ENCODE data around the gene CDH22. TPM values are rescaled to one million over a fixed set of nuclear protein-coding genes. Genes with fewer than 3 reads are reported as not detected.
A peak's percentile ranks its signal among the peaks of the same experiment; 100 is the strongest.

Gene CDH22
- total and polyA plus RNA-seq, 9 of the 15 experiments (the other 6 are each of a cell fraction or from before 2014, with no cell fraction given), result 0.07 to 0.08 TPM; not detected in 7

DNA sequence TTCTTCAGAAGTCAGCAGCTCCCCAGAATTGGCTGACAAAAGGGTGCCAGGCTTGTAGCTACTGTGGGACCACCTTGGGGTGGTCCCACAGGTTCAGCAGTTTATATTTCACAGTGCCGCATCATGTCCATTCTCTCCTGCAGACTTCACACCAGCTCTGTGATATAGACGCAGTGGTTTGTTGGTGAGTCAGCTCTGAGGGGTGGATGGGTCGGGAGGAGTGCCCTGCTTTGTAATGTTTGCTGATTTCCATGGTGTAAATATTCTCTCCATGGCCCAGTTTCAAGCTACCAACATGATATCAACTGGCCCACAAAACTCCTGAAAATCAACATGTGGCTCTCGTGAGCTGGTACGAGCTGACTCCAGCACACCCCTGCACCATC, 78.2 kb downstream of the CDH22 start:
- no peak overlapping the region for H3K9ac ChIP-seq (ENCODE audit: insufficient read depth in 1 of 2, low read depth in 2 of 2, low read length in 2 of 2)
- H3K36me3 ChIP-seq (ENCODE audit: control insufficient read depth, insufficient read depth, low read length), result no peaks in the 10 kb centered on the region
- no peak overlapping the region for H3K27ac ChIP-seq (ENCODE audit: extremely low read depth, low read depth, low read length)
- intact Hi-C loops (cut with micrococcal nuclease) (no loop called here), in situ Hi-C loops (cut with MboI) (no loop called here)
- no peak overlapping the region for H3K4me2 ChIP-seq (ENCODE audit: insufficient read depth, low read length)
- 5% methylated on average over 5 of the region's 5 CpGs for WGBS (ENCODE audit: insufficient coverage, low coverage, missing lambda C conversion rate)
- no peak overlapping the region for H2AFZ ChIP-seq (ENCODE audit: low read depth, low read length)
- no peak for DNase-seq (ENCODE audit: extremely low read depth in 1 of 4, low spot score in 3 of 4)
- H3K4me1 ChIP-seq (replicated peaks in 1 of 2; ENCODE audit: control insufficient read depth in 2 of 2, insufficient read depth in 2 of 2, low read length in 2 of 2), result peaks cover 0 to 10% of the 10 kb centered on the region in 2 experiments; a peak in 2 of 5 replicates
- ChIA-PET CTCF (ENCODE audit: low intra/inter-chr PET ratio) (no interaction called here), POLR2A (interaction anchor here (0.6 to 1.0 kb wide), 3 partner anchors 9 to 1127 kb away, joined by 3 to 4 read pairs (median 3); no protein-coding TSS in a partner anchor)
- peaks cover 5% of the 10 kb centered on the region; the same call in 1 of the 2 replicates for H4K20me1 ChIP-seq (replicated peaks; ENCODE audit: control insufficient read depth, insufficient read depth, low read length)
- no peak for ATAC-seq
- H3K79me2 ChIP-seq (ENCODE audit: control insufficient read depth, insufficient read depth, low read length), result no peaks in the 10 kb centered on the region
- no TSS peak for BruUV-seq (replicated peaks)
- H3K27me3 ChIP-seq (ENCODE audit: control insufficient read depth in 2 of 2, insufficient read depth in 2 of 2, low read length in 2 of 2), result peaks cover 0 to 12% of the 10 kb centered on the region in 2 experiments; a peak in 2 of 5 replicates
- FAIRE-seq, result no peak
- H3K9me1 ChIP-seq (ENCODE audit: control insufficient read depth, insufficient read depth, low read length), result no peaks in the 10 kb centered on the region
- no peak overlapping the region for H3K4me3 ChIP-seq
- TF ChIP-seq NFYB (IDR thresholded peaks at IDR 0.05; ENCODE audit: extremely low read depth, insufficient read length) (no peak), ZNF589 (CRISPR knock-in tag; IDR thresholded peaks at IDR 0.05; ENCODE audit: low read depth) (no peak), RCOR1 (IDR thresholded peaks at IDR 0.05; ENCODE audit: borderline replicate concordance in 1 of 2, low read depth in 2 of 2, low read length in 2 of 2) (no peak), SMARCE1 (IDR thresholded peaks at IDR 0.05) (no peak)
- no peaks in the 10 kb centered on the region for H3K9me3 ChIP-seq (replicated peaks; ENCODE audit: control insufficient read depth, insufficient read depth, low read depth, low read length)

DNA sequence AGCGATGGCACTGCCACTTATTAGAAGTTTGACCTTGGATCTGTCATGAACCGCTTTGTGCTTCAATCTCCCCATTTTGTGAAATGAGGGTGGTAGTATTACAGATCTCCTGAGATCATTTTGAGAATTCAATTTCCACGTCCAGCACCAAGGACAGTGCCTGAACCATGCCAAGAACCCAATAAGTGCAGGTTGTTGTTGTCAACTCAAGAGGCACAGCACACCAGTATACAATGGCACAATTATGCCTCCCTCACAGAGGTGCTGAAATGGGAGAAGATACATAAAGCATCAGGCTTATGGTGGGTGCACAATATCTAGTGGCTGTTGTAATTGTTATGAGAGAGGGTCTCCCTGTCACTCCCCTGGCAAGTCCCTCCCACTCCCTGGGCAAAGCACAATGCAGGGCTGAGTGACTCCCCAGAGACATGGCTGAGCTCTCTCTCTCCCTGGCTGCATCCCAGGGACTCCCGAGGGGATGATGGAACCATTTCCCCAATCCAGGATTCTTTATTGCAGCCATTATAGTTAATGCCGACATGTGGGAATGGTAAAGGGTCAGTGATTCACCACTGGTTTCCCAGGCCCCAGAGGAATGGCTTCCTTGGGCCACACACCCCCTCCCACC, 78.7 kb downstream of the CDH22 start:
- Histone ChIP-seq H3K4me3 (no peak overlapping the region), H3K9me3 (replicated peaks; ENCODE audit: control insufficient read depth, insufficient read depth, low read depth, low read length) (no peaks in the 10 kb centered on the region), H3K36me3 (ENCODE audit: control insufficient read depth, insufficient read depth, low read length) (no peaks in the 10 kb centered on the region), H2AFZ (ENCODE audit: low read depth, low read length) (no peak overlapping the region), H3K79me2 (ENCODE audit: control insufficient read depth, insufficient read depth, low read length) (no peaks in the 10 kb centered on the region), H3K27me3 (ENCODE audit: control insufficient read depth in 2 of 2, insufficient read depth in 2 of 2, low read length in 2 of 2) (peaks cover 0 to 17% of the 10 kb centered on the region in 2 experiments; a peak in 2 of 5 replicates), H3K9me1 (ENCODE audit: control insufficient read depth, insufficient read depth, low read length) (no peaks in the 10 kb centered on the region), H3K4me2 (ENCODE audit: insufficient read depth, low read length) (no peak overlapping the region), H3K27ac (ENCODE audit: extremely low read depth, low read depth, low read length) (no peak overlapping the region), H3K9ac (ENCODE audit: insufficient read depth in 1 of 2, low read depth in 2 of 2, low read length in 2 of 2) (no peak overlapping the region), H4K20me1 (replicated peaks; ENCODE audit: control insufficient read depth, insufficient read depth, low read length) (peaks cover 5% of the 10 kb centered on the region; the same call in 1 of the 2 replicates), H3K4me1 (replicated peaks in 1 of 2; ENCODE audit: control insufficient read depth in 2 of 2, insufficient read depth in 2 of 2, low read length in 2 of 2) (peaks cover 0 to 10% of the 10 kb centered on the region in 2 experiments; a peak in 2 of 5 replicates)
- intact Hi-C loops (cut with micrococcal nuclease), result no loop called here
- CTCF ChIA-PET (ENCODE audit: low intra/inter-chr PET ratio), result no interaction called here
- no peak for FAIRE-seq
- WGBS (ENCODE audit: insufficient coverage, low coverage, missing lambda C conversion rate), result 0% methylated on average over 5 of the region's 5 CpGs
- no TSS peak for BruUV-seq (replicated peaks)
- in situ Hi-C loops (cut with MboI), result no loop called here
- POLR2A ChIA-PET, result interaction anchor here (0.6 to 1.4 kb wide), 2 partner anchors 20 to 1128 kb away, joined by 3 read pairs; no protein-coding TSS in a partner anchor
- ATAC-seq, result no peak
- no peak for DNase-seq (ENCODE audit: extremely low read depth in 1 of 4, low spot score in 3 of 4)
- peak; percentile 88 for TF ChIP-seq MIER1 (IDR thresholded peaks at IDR 0.05; ENCODE audit: low read depth)
- TF ChIP-seq, protein P1, sequence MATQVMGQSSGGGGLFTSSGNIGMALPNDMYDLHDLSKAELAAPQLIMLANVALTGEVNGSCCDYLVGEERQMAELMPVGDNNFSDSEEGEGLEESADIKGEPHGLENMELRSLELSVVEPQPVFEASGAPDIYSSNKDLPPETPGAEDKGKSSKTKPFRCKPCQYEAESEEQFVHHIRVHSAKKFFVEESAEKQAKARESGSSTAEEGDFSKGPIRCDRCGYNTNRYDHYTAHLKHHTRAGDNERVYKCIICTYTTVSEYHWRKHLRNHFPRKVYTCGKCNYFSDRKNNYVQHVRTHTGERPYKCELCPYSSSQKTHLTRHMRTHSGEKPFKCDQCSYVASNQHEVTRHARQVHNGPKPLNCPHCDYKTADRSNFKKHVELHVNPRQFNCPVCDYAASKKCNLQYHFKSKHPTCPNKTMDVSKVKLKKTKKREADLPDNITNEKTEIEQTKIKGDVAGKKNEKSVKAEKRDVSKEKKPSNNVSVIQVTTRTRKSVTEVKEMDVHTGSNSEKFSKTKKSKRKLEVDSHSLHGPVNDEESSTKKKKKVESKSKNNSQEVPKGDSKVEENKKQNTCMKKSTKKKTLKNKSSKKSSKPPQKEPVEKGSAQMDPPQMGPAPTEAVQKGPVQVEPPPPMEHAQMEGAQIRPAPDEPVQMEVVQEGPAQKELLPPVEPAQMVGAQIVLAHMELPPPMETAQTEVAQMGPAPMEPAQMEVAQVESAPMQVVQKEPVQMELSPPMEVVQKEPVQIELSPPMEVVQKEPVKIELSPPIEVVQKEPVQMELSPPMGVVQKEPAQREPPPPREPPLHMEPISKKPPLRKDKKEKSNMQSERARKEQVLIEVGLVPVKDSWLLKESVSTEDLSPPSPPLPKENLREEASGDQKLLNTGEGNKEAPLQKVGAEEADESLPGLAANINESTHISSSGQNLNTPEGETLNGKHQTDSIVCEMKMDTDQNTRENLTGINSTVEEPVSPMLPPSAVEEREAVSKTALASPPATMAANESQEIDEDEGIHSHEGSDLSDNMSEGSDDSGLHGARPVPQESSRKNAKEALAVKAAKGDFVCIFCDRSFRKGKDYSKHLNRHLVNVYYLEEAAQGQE (IDR thresholded peaks at IDR 0.05; ENCODE audit: borderline replicate concordance), result peak; percentile 94
- TF ChIP-seq, protein P1 (CRISPR knock-in tag; IDR thresholded peaks at IDR 0.05; ENCODE audit: low read depth), result 0 out of 2 replicates have a peak, but pooled peaks have one; percentile 55
